CD14-positive monocyte (primary cell): ENCODE measurements around the gene TMEM141. TPM values are rescaled to one million over a fixed set of nuclear protein-coding genes. Genes with fewer than 3 reads are reported as not detected.
"Not testable (repeated sequence)": the region's sequence is repeated elsewhere in the genome, so short reads cannot be mapped to it uniquely, and the experiment has no call there.

Source experiments
- DNase-seq, 3 donors: peaks; one replicate each; pipeline ENCODE4 v3.0.0-alpha.2; 2011 to 2022
- H2AFZ ChIP-seq: 2 replicates; pipeline ENCODE4 v1.6.0; 2012; ENCODE audit warnings: mild to moderate bottlenecking, low read depth, low read length, inconsistent platforms; ENCODE audit not compliant: insufficient read depth, poor library complexity, severe bottlenecking
- H3K27ac ChIP-seq, 2 donors: 1 replicate in 1 of 2; 2 replicates in 1 of 2; pipeline ENCODE4 v1.5.1; 2012 to 2013; ENCODE audit warnings: low read length in 2 of 2, control low read depth in 1 of 2, inconsistent platforms in 1 of 2, low read depth in 1 of 2, mild to moderate bottlenecking in 1 of 2
- H3K27me3 ChIP-seq, 2 donors: one replicate each; pipeline versions ENCODE4 v1.6.0 to v1.6.1; 2011 to 2013; ENCODE audit warnings: low read length in 2 of 2; ENCODE audit not compliant: control insufficient read depth in 2 of 2, insufficient read depth in 2 of 2
- H3K36me3 ChIP-seq, 2 donors: replicated peaks in 1 of 2; 1 replicate in 1 of 2; 2 replicates in 1 of 2; pipeline versions ENCODE4 v1.5.1 to v1.6.1; 2012 to 2013; ENCODE audit warnings: low read length in 2 of 2, control low read depth in 1 of 2, inconsistent platforms in 1 of 2, mild to moderate bottlenecking in 1 of 2; ENCODE audit not compliant: insufficient read depth in 2 of 2, control insufficient read depth in 1 of 2
- H3K4me1 ChIP-seq, 2 donors: 1 replicate in 1 of 2; 2 replicates in 1 of 2; pipeline versions ENCODE4 v1.5.1 to v1.6.1; 2012 to 2013; ENCODE audit warnings: low read length in 2 of 2, control low read depth in 1 of 2, inconsistent platforms in 1 of 2, mild to moderate bottlenecking in 1 of 2, moderate library complexity in 1 of 2; ENCODE audit not compliant: insufficient read depth in 2 of 2, control insufficient read depth in 1 of 2
- H3K4me2 ChIP-seq: replicated peaks from 2 replicates; pipeline ENCODE3; 2012; ENCODE audit warnings: low read length, moderate library complexity, mild to moderate bottlenecking; ENCODE audit not compliant: poor library complexity, severe bottlenecking; ENCODE audit errors: extremely low read depth
- H3K4me3 ChIP-seq, 3 experiments: fragments of 200-600 bp in 1 of 3; sonication (generic) in 1 of 3; replicated peaks in 1 of 3; 1 replicate in 2 of 3; 2 replicates in 1 of 3; pipeline ENCODE4 v1.5.1; 2011 to 2013; ENCODE audit warnings: low read length in 3 of 3, mild to moderate bottlenecking in 3 of 3, control low read depth in 2 of 3, low read depth in 2 of 3, inconsistent platforms in 1 of 3, moderate library complexity in 1 of 3
- H3K79me2 ChIP-seq: 2 replicates; pipeline ENCODE4 v1.6.0; 2012; ENCODE audit warnings: mild to moderate bottlenecking, control low read depth, inconsistent platforms, low read length, moderate library complexity; ENCODE audit not compliant: insufficient read depth
- H3K9ac ChIP-seq: 2 replicates; pipeline ENCODE4 v1.6.0; 2017; ENCODE audit warnings: low read length, mild to moderate bottlenecking; ENCODE audit not compliant: insufficient read depth, poor library complexity, severe bottlenecking
- H3K9me3 ChIP-seq, 2 donors: replicated peaks in 1 of 2; 1 replicate in 1 of 2; 2 replicates in 1 of 2; pipeline versions ENCODE4 v1.5.1 to v1.6.1; 2012 to 2013; ENCODE audit warnings: low read length in 2 of 2, control low read depth in 1 of 2; ENCODE audit not compliant: control insufficient read depth in 1 of 2, insufficient read depth in 1 of 2
- H4K20me1 ChIP-seq: 2 replicates; pipeline ENCODE4 v1.6.0; 2012; ENCODE audit warnings: mild to moderate bottlenecking, low read length, control low read depth, moderate library complexity; ENCODE audit not compliant: insufficient read depth
- H3K27ac Mint-ChIP-seq, 7 donors: one replicate each; pipeline ENCODE4 v1.8.0; 2020; ENCODE audit warnings: mild to moderate bottlenecking in 7 of 7, mixed read lengths in 7 of 7, moderate library complexity in 6 of 7, inconsistent platforms in 2 of 7
- H3K27me3 Mint-ChIP-seq, 3 donors: one replicate each; pipeline ENCODE4 v1.8.0; 2021 to 2022; ENCODE audit warnings: low read depth in 3 of 3, mild to moderate bottlenecking in 3 of 3, mixed read lengths in 3 of 3, moderate library complexity in 3 of 3, inconsistent platforms in 1 of 3
- H3K36me3 Mint-ChIP-seq, 2 donors: one replicate each; pipeline ENCODE4 v1.8.0; 2020; ENCODE audit warnings: mixed read lengths in 2 of 2, inconsistent platforms in 1 of 2, mild to moderate bottlenecking in 1 of 2
- H3K4me1 Mint-ChIP-seq: one replicate; pipeline ENCODE4 v1.8.0; 2020; ENCODE audit warnings: mild to moderate bottlenecking, mixed read lengths
- H3K4me3 Mint-ChIP-seq, 2 donors: one replicate each; pipeline ENCODE4 v1.8.0; 2020; ENCODE audit warnings: mild to moderate bottlenecking in 2 of 2, mixed read lengths in 2 of 2, moderate library complexity in 1 of 2
- H3K9me3 Mint-ChIP-seq, 7 donors: one replicate each; pipeline ENCODE4 v1.8.0; 2020 to 2022; ENCODE audit warnings: mixed read lengths in 7 of 7, mild to moderate bottlenecking in 6 of 7, moderate library complexity in 6 of 7, inconsistent platforms in 2 of 7
- CTCF ChIP-seq: fragments of 200-600 bp; IDR thresholded peaks from one replicate; pipeline ENCODE4 v1.8.0; 2022; ENCODE audit warnings: antibody characterized with exemption, mild to moderate bottlenecking
- WGBS: methylation state at CpG from one replicate; pipeline ENCODE4 v1.1.5; 2013; ENCODE audit warnings: missing lambda C conversion rate; ENCODE audit not compliant: insufficient coverage; 5-methylcytosine and 5-hydroxymethylcytosine counted together
- intact Hi-C, 2 donors: fragments of 100-400 bp; cut with micrococcal nuclease; formaldehyde crosslinking; loops; one replicate each; pipeline versions ENCODE4 v1.15.0 to v1.15.1; 2023
- polyA plus RNA-seq, 3 donors: library from polyadenylated mRNA; depleted of rRNA in 1 of 3; unstranded in 2 of 3; stranded (reverse) in 1 of 3; fragments of 300-500 nt in 2 of 3; fragments of >200 nt in 1 of 3; fragmentation: Illumina TruSeq in 2 of 3; gene quantifications; 1 replicate in 2 of 3; 2 replicates in 1 of 3; pipeline ENCODE4 v1.2.3, GENCODE V29; 2012 to 2021

TMEM141 gene
- polyA plus RNA-seq, 3 donors, result 33.1 to 47.2 (median 39.2) TPM

- no peak overlapping the region for H3K4me3 Mint-ChIP-seq
- intact Hi-C loops, result no loop called here
- peaks cover 5% of the 10 kb centered on the region for H3K4me1 Mint-ChIP-seq
- peaks cover 9 to 12% of the 10 kb centered on the region in 2 donors for H3K9me3 ChIP-seq
- no peak overlapping the region for H3K4me2 ChIP-seq
- DNase-seq, result no peak
- no peaks in the 10 kb centered on the region for H3K79me2 ChIP-seq
- peaks cover 9 to 17% (median 14%) of the 10 kb centered on the region in 7 donors for H3K9me3 Mint-ChIP-seq
- H3K27me3 ChIP-seq, result no peaks in the 10 kb centered on the region
- no peak overlapping the region for H3K9ac ChIP-seq
- H3K36me3 Mint-ChIP-seq, result peaks cover 0 to 4% of the 10 kb centered on the region in 2 donors
- no peaks in the 10 kb centered on the region for H3K4me1 ChIP-seq
- H3K27me3 Mint-ChIP-seq, result peaks cover 0 to 13% (median 12%) of the 10 kb centered on the region in 3 donors
- TF ChIP-seq CTCF, result no peak
- 79% methylated on average over 24 of the region's 25 CpGs for WGBS
- no peak overlapping the region for H3K27ac Mint-ChIP-seq
- no peak overlapping the region for H3K27ac ChIP-seq
- H3K36me3 ChIP-seq, result no peaks in the 10 kb centered on the region
- no peaks in the 10 kb centered on the region for H4K20me1 ChIP-seq
- no peak overlapping the region for H3K4me3 ChIP-seq
- H2AFZ ChIP-seq, result no peak overlapping the region
These were observed 30.7 kb upstream of the TMEM141 start for GRCh38 chr9:136760424-136760823.

DNA sequence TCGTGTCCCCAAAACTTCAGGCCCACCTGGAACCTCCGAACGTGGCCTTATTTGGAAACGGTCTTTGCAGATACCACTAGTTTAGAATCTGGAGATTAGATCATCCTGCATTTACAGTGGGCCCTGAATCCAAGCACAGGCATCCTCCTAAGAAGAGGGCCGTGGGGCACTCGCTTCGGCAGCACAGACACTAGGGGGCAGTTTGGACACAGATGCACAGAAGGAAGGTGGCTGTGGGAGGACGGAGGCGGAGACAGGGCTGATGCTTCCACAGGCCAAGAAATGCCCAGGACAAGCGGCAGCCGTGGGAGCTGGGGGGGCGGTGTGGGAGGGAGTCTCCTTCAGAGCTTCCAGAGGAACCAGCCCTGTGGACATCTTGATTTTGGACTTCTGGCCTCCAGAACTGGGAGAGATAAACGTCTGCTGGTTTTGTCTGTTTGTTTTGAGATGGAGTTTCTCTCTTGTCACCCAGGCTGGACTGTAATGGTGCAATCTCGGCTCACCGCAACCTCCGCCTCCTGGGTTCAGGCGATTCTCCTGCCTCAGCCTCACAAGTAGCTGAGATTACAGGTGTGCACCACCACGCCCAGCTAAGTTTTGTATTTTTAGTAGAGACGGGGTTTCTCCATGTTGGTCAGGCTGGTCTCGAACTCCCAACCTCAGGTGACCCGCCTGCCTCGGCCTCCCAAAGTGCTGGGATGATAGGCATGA, 30.2 kb upstream of the TMEM141 start:
- H3K4me1 Mint-ChIP-seq, H3K36me3 Mint-ChIP-seq, H3K4me2 ChIP-seq, H3K27ac ChIP-seq, H3K79me2 ChIP-seq, H3K9me3 ChIP-seq, H4K20me1 ChIP-seq, H3K4me3 Mint-ChIP-seq, H3K27me3 ChIP-seq, H3K9ac ChIP-seq, H3K4me3 ChIP-seq, H3K4me1 ChIP-seq, H3K36me3 ChIP-seq, H2AFZ ChIP-seq, intact Hi-C loops: not testable (repeated sequence)
- Mint-ChIP-seq H3K9me3 (peaks cover 3 to 11% (median 9%) of the 10 kb centered on the region in 7 donors), H3K27ac (peak overlapping the region in 1 of 7 donors; percentile 3), H3K27me3 (peaks cover 2 to 13% (median 11%) of the 10 kb centered on the region in 3 donors)
- TF ChIP-seq CTCF, result peak; percentile 58
- 53% methylated on average over 20 of the region's 22 CpGs for WGBS
- peak in 1 of 3 donors; percentile 6 for DNase-seq
